GM12875 (cell line): Measurements from ENCODE around the gene FDPS.
"Not testable (repeated sequence)": the region's sequence is repeated elsewhere in the genome, so short reads cannot be mapped to it uniquely, and the experiment has no call there.

Source experiments
- H3K4me3 ChIP-seq: one replicate; pipeline ENCODE4 v1.5.1; 2011; ENCODE audit warnings: low read depth, low read length, control low read depth
- TF ChIP-seq, protein P1 (sequence below): IDR thresholded peaks from 2 replicates; pipeline ENCODE4 v1.5.1; 2011; ENCODE audit warnings: low read depth, mild to moderate bottlenecking, control low read depth, inconsistent platforms, low read length, moderate library complexity, borderline replicate concordance; ENCODE audit not compliant: insufficient read depth

Gene FDPS

DNA sequence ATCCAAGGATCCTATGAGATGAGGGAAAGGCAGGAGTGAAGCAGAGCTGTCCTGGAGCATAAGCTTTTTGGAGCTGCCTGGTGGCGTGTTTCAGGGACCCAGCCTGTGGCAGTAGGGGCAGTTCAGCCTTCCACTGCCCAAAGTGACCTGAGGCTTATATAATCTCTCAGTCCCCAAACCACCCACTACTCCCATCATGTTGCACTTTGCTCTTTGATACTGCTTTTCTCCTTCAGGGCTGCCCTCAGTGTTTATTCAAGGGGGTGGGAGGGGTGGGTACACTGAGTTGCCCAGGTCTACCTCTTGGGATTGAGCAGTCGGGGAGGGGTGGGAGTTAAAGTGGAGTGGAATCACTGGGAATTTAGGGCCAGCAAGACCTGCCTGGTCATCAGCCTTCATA is 22.1 kb upstream of the FDPS start:
- TF ChIP-seq, protein P1, sequence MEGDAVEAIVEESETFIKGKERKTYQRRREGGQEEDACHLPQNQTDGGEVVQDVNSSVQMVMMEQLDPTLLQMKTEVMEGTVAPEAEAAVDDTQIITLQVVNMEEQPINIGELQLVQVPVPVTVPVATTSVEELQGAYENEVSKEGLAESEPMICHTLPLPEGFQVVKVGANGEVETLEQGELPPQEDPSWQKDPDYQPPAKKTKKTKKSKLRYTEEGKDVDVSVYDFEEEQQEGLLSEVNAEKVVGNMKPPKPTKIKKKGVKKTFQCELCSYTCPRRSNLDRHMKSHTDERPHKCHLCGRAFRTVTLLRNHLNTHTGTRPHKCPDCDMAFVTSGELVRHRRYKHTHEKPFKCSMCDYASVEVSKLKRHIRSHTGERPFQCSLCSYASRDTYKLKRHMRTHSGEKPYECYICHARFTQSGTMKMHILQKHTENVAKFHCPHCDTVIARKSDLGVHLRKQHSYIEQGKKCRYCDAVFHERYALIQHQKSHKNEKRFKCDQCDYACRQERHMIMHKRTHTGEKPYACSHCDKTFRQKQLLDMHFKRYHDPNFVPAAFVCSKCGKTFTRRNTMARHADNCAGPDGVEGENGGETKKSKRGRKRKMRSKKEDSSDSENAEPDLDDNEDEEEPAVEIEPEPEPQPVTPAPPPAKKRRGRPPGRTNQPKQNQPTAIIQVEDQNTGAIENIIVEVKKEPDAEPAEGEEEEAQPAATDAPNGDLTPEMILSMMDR = no peak
- no peak overlapping the region for H3K4me3 ChIP-seq

DNA sequence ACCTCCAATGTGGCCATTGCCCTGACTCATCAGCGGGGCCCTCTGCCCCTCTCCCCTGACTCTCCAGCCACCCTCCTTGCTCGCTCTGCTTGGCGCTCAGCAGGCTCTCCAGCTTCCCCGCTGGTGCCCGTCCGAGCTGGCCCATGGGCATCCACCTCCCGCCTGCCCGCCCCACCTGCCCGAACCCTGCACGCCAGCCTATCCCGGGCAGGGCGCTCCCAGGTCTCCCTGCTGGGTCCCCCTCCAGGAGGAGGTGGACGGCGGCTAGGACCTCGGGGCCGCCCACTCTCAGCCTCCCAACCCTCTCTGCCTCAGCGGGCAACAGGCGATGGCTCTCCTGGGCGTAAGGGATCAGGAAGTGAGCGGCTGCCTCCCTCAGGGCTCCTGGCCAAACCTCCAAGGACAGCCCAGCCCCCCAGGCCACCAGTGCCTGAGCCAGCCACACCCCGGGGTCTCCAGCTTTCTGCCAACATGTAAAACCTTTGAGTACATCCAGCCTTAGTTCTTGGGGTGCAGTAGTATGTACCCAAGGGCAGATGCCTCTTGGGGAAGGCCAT is 20.6 kb upstream of the FDPS start:
- H3K4me3 ChIP-seq = no peak overlapping the region
- TF ChIP-seq, protein P1 = no peak

DNA sequence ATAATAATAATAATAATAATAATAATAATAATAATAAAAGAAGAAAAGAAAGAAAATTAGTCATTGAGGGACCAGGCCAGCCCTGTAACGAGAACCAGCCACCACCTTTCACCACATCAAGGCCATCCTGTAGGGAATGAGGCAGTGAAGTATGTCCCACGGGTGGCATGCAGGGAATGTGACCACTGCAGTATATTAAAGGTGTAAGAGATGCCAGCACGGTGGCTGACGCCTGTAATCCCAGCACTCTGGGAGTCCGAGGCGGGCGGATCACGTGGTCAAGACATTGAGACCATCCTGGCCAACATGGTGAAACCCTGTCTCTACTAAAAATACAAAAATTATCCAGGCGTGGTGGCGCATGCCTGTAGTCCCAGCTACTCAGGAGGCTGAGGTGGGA is 17.7 kb upstream of the FDPS start:
- not testable (repeated sequence) for H3K4me3 ChIP-seq

DNA sequence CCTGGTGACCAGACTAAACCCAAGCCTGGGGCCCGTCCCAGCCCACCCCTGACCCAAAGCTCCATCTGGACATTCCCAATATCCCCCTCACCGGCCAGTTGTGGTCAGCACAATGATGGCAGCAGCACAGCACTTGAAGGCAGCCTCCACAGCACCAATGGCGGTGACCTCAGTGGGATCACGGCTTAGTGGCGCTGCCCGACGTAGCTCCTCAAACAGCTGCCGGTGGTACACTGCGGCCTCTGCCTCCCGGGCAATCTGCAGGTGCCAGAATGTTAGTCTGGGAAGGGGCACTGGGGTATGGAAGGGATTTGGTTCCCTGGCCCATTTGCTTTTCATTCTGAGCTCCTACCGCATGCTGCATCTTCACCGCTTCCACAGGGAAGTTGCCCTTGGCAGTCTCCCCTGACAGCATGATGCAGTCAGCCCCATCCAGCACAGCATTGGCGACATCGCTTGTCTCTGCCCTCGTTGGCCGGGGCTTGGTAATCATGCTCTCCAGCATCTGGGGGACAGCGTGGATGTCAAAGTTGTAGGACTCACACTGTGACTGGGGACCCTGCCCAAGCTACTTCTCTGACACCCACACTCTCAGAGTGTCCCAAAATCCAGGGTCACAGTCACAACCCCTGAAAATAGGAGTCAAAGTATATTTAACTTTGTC is 15.4 kb upstream of the FDPS start:
- TF ChIP-seq, protein P1 = no peak

DNA sequence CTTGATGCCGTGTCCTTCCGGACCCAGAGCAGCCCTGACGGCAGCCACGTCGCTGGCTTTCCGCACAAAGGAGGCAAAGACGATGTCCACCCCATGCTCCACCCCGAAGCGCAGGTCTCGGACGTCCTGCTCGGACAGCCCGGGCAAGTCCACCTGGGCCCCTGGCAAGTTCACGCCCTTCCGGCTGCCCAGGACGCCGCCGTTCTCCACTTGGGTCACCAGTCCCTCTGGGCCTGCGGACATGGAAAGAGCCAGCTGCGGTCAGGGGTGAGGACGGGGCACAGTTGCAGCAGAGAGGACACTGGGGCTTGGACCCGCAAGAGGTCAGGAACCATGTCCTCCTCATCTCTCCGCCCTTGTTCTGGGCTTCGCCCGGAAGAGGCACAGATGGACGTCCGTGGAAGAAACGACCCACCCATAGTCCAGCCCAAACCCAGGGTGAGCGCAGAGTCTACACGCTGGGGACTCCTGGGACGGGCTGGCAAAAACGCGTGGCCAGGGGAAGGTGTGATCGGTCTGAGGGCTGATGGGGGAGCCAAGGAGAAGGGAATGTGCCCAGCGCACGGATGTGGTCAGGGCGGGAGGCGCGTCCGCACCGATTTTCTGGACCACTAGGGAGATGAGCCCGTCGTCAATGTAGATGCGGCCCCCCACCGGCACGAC is 14.0 kb upstream of the FDPS start:
- TF ChIP-seq, protein P1 = no peak
- H3K4me3 ChIP-seq = no peak overlapping the region

More for the DNA sequence above, 15.4 kb upstream of the FDPS start:
- H3K4me3 ChIP-seq = no peak overlapping the region

DNA sequence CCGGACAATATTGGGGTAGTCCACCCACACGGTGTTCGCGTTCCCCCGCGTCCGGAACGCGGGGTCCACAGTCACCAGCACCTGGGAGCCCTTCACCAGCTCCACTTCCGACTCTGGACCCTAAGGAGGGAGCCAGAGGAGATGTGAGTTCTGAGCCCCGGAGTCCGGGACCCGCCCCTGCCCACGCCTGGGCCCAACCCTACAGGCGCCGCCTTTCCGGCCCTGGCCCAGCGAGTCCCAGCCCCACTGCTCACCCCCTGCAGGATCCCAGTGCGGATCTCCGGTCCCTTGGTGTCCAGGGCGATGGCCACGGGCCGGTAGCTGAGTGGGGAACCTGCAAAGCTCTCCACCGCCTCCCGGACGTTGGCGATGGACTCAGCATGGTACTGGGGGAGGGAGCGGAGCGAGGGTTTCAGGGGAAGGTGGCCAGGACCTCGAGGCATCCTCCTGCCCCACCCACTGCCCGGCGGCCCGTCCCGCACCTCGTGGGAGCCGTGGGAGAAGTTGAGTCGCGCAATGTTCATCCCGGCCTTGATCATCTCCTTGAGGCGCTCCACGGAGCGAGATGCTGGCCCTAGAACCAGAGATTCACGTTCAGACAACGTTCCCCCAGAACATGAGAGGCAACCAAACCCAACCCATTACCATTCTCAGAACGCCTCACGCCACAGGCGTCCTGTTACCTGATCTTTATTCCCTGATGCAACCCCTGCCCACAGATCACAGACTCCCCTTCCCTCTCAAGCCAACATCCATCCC is 13.3 kb upstream of the FDPS start:
- TF ChIP-seq, protein P1 = no peak
- no peak overlapping the region for H3K4me3 ChIP-seq

DNA sequence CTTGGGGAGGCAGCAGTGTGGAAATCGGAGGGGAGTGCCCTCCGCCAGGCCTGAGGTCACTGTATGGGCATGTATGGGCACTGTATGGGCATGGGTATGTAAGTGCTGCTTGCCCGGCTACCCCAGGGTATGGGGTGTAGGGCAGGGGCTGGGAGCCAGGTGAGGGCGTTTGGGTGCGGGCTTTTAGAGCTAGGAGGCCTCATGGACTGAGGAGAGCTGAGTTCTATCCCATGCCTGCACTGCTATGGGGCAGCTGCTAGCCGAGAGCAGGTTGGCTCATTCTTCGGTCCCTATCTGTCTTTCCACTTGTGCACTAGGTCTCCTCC is 12.8 kb upstream of the FDPS start:
- TF ChIP-seq, protein P1 = no peak
- H3K4me3 ChIP-seq = no peak overlapping the region
